SH-SY5Y (cell line): Measurements from ENCODE around the gene SPDYE6.

ENCODE experiments used
- GATA2 ChIP-seq: IDR thresholded peaks from 2 replicates; pipeline ENCODE4 v1.6.1; 2011; ENCODE audit warnings: mild to moderate bottlenecking, low read depth, low read length
- GATA3 ChIP-seq: IDR thresholded peaks from 2 replicates; pipeline ENCODE4 v1.6.1; 2011; ENCODE audit warnings: low read depth, mild to moderate bottlenecking, low read length, moderate library complexity

DNA sequence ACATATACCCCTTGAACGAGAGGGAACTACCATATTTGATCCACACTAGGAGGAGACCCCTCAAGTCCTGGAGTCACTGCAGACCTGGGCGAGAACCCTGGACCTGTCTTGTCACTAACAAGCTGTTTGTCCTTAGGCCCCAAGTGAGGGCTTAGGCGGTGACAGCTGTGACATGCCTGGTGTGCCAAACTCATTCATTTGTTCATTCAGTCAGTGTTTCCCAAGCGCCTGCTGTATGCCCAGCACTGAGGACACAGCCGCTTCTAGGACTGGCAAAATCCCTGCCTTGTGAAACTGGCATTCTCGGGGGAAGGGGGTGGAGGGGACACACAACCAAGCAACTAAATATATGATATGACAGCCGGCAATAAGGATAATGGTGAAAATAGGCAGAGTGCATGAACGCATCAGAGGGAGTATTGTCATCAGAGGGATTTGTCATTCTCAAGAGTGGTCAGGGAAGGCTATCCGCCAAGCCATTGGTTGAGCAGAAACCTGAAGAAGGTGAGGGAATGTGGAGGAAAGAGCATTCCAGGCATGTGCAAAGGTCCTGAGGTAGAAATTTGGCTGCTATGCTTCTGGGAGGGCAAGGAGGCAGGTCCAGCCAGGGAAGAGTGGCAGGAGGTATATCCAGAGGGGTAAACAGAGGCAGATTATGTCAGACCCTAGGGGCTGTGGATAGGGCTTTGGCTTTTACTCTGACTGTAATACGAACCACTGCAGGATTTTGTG is 58.6 kb downstream of the SPDYE6 start:
- TF ChIP-seq GATA2 (no peak), GATA3 (no peak)
